H1 (cell line): ENCODE results near the gene SNW1. TPM values are rescaled to one million over a fixed set of nuclear protein-coding genes. Genes with fewer than 3 reads are reported as not detected.
A peak's percentile ranks its signal among the peaks of the same experiment; 100 is the strongest.

Source experiments
- CREB1 ChIP-seq: IDR thresholded peaks from 2 replicates; pipeline ENCODE4 v1.6.1; 2012; ENCODE audit warnings: inconsistent platforms
- CTBP2 ChIP-seq: IDR thresholded peaks from 2 replicates; pipeline ENCODE4 v1.7.0; 2011; ENCODE audit warnings: borderline replicate concordance, mild to moderate bottlenecking, moderate library complexity, mixed read lengths, low read length; ENCODE audit not compliant: insufficient read depth, insufficient read length
- EGR1 ChIP-seq: IDR thresholded peaks from 2 replicates; pipeline ENCODE4 v1.6.1; 2011; ENCODE audit warnings: low read depth, low read length, borderline replicate concordance
- HDAC2 ChIP-seq, 2 experiments: fragments of 300-600 bp in 1 of 2; sonication (generic) in 1 of 2; IDR thresholded peaks; 2 replicates each; pipeline ENCODE4 v1.6.1; 2011 to 2012; ENCODE audit warnings: low read depth in 2 of 2, low read length in 2 of 2, mild to moderate bottlenecking in 2 of 2, moderate library complexity in 2 of 2, borderline replicate concordance in 1 of 2, inconsistent platforms in 1 of 2
- KDM5A ChIP-seq: fragments of 200-600 bp; IDR thresholded peaks from 2 replicates; pipeline ENCODE4 v1.7.1; 2012; ENCODE audit warnings: mild to moderate bottlenecking, low read length, inconsistent platforms, mixed read lengths
- NRF1 ChIP-seq: IDR thresholded peaks from 2 replicates; pipeline ENCODE4 v1.6.1; 2011; ENCODE audit warnings: mild to moderate bottlenecking, low read depth, low read length, improper control_type of control experiment
- PHF8 ChIP-seq: fragments of 200-600 bp; sonication (generic); conservative IDR thresholded peaks from 2 replicates; pipeline ENCODE4 v1.7.1; 2012; ENCODE audit warnings: low read depth, mild to moderate bottlenecking, inconsistent platforms, low read length, moderate library complexity
- POLR2A ChIP-seq, 2 experiments: IDR thresholded peaks; 1 replicate in 1 of 2; 2 replicates in 1 of 2; pipeline ENCODE4 v1.6.1; 2011; ENCODE audit warnings: low read depth in 2 of 2, low read length in 2 of 2, mild to moderate bottlenecking in 2 of 2; ENCODE audit errors: control extremely low read depth in 1 of 2
- POLR2AphosphoS5 ChIP-seq: IDR thresholded peaks from 2 replicates; pipeline ENCODE4 v1.6.1; 2011; ENCODE audit warnings: low read depth, low read length
- RNF2 ChIP-seq: fragments of 200-900, 300-1000 bp; sonication (generic); IDR thresholded peaks from 2 replicates; pipeline ENCODE4 v1.7.1; 2016; ENCODE audit warnings: borderline replicate concordance, low read depth, mild to moderate bottlenecking, antibody characterized with exemption, low read length; ENCODE audit not compliant: poor library complexity, severe bottlenecking; ENCODE audit errors: missing control alignments
- RXRA ChIP-seq: IDR thresholded peaks from 2 replicates; pipeline ENCODE4 v1.6.1; 2011; ENCODE audit warnings: low read depth, mild to moderate bottlenecking, low read length, moderate library complexity; ENCODE audit not compliant: insufficient read depth
- SIN3A ChIP-seq, 2 experiments: IDR thresholded peaks in 1 of 2; conservative IDR thresholded peaks in 1 of 2; 2 replicates each; pipeline ENCODE4 v1.6.1; 2011 to 2012; ENCODE audit warnings: low read length in 2 of 2, improper control_type of control experiment in 1 of 2, low read depth in 1 of 2, mild to moderate bottlenecking in 1 of 2
- SP4 ChIP-seq: IDR thresholded peaks from 2 replicates; pipeline ENCODE4 v1.6.1; 2012; ENCODE audit warnings: low read length, inconsistent platforms
- TAF7 ChIP-seq: optimal IDR thresholded peaks from 2 replicates; pipeline ENCODE3; 2011; ENCODE audit warnings: low read depth, mild to moderate bottlenecking, inconsistent platforms, low read length, moderate library complexity, borderline replicate concordance
- TBP ChIP-seq: IDR thresholded peaks from 2 replicates; pipeline ENCODE4 v1.6.1; 2011; ENCODE audit warnings: low read depth, low read length, improper control_type of control experiment
- YY1 ChIP-seq: IDR thresholded peaks from 2 replicates; pipeline ENCODE4 v1.6.1; 2011; ENCODE audit warnings: low read depth, mild to moderate bottlenecking, low read length
- polyA plus RNA-seq, 7 experiments: library from polyadenylated mRNA; depleted of rRNA in 3 of 7; stranded (reverse) in 5 of 7; unstranded in 2 of 7; fragments of >200 nt in 5 of 7; fragments of 200-250 nt in 2 of 7; gene quantifications; 1 replicate in 5 of 7; 2 replicates in 1 of 7; 4 replicates in 1 of 7; pipeline versions ENCODE4 v1.2.1 to v1.2.3, GENCODE V29; 2011 to 2013; ENCODE audit warnings: missing spikeins in 2 of 7, mixed read lengths in 2 of 7
- total RNA-seq: library from RNA; stranded (reverse); fragmentation: NEBNext Ultra II Directional; extraction: Animal tissue kit (Norgen Biotek cat#: 25700); gene quantifications from 2 replicates; pipeline ENCODE4 v1.2.1, GENCODE V29; 2021
- TF ChIP-seq, protein P1 (sequence below): IDR thresholded peaks from 2 replicates; pipeline ENCODE4 v1.6.1; 2012; ENCODE audit warnings: inconsistent platforms
- TF ChIP-seq, protein P2 (sequence below): IDR thresholded peaks from 2 replicates; pipeline ENCODE4 v1.6.1; 2011; ENCODE audit warnings: low read length, improper control_type of control experiment
- TF ChIP-seq, protein P3 (sequence below): IDR thresholded peaks from 2 replicates; pipeline ENCODE4 v1.6.1; 2012; ENCODE audit warnings: inconsistent platforms
- TF ChIP-seq, protein P4 (sequence below): IDR thresholded peaks from 2 replicates; pipeline ENCODE4 v1.6.1; 2011; ENCODE audit warnings: low read depth, mild to moderate bottlenecking, low read length; ENCODE audit not compliant: insufficient read depth

SNW1 gene
- total and polyA plus RNA-seq, 2 of the 8 experiments (the other 6 are each of a cell fraction or from before 2014, with no cell fraction given) = 13.2 to 79.2 TPM

DNA sequence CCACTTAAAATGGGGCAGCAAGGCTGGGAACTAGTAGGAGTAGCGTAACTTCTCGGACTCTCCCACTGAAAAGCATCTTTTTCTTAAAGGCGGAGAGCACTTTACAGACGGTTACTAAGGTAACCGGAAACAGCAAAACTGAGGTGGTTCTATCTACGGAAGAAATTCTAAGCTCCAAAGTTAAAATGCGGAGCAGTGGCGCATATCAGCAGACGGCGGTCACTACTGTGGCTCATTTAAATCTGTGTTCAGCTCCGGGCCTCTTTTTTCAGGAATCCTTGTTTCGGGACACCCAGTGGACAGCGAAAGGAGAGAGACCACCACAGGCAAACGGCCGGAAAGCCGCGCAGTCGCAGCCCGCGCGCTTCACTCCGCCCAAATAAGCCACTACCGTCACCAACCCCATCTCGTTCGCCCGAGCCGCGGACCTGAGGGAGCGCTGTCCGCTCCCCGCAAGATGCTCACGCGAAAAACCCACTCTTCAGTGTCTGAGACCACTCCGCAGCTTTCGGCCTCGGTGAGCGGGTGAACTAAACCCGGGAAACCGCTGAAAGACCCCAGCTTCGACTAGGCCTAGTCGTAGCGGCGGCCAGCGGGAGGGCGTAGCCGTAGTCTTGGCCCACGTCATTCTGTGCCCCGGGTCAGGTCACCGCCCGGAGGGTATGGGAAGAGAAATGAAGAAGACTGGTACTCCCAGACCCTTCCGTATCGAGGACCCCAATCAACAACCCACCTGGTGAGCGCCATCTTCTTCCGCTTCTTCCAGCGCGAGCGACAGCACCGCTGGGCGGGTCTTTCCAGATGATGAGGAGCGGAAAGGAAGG, at the start of gene SNW1 (continued):
- TF ChIP-seq, protein P1, sequence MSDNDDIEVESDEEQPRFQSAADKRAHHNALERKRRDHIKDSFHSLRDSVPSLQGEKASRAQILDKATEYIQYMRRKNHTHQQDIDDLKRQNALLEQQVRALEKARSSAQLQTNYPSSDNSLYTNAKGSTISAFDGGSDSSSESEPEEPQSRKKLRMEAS = 0 out of 2 replicates have a peak, but pooled peaks have one; percentile 19
- TF ChIP-seq POLR2A (IDR thresholded peaks at IDR 0.05; ENCODE audit: control extremely low read depth in 1 of 2, low read depth in 2 of 2, low read length in 2 of 2) (peak; percentile 59 to 79), SIN3A (conservative IDR thresholded peaks at IDR 0.05 in 1 of 2, IDR thresholded peaks at IDR 0.05 in 1 of 2; ENCODE audit: low read depth in 1 of 2, low read length in 2 of 2) (peak in 1 of 2 experiments; percentile 52; a peak in 2 of 4 replicates), TBP (peak; percentile 49), SP4 (0 out of 2 replicates have a peak, but pooled peaks have one; percentile 36), RNF2 (no peak), RXRA (no peak), KDM5A (peak; percentile 77), HDAC2 (IDR thresholded peaks at IDR 0.05; ENCODE audit: borderline replicate concordance in 1 of 2, low read depth in 2 of 2, low read length in 2 of 2) (no peak; a peak in 1 of 4 replicates), YY1 (peak; percentile 93), CTBP2 (no peak), EGR1 (no peak), CREB1 (0 out of 2 replicates have a peak, but pooled peaks have one; percentile 68), TAF7 (no peak), NRF1 (peak; percentile 38; the same call in 1 of the 2 replicates), PHF8 (peak; percentile 98), POLR2AphosphoS5 (peak; percentile 80)
- TF ChIP-seq, protein P2, sequence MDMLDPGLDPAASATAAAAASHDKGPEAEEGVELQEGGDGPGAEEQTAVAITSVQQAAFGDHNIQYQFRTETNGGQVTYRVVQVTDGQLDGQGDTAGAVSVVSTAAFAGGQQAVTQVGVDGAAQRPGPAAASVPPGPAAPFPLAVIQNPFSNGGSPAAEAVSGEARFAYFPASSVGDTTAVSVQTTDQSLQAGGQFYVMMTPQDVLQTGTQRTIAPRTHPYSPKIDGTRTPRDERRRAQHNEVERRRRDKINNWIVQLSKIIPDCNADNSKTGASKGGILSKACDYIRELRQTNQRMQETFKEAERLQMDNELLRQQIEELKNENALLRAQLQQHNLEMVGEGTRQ = no peak
- TF ChIP-seq, protein P3, sequence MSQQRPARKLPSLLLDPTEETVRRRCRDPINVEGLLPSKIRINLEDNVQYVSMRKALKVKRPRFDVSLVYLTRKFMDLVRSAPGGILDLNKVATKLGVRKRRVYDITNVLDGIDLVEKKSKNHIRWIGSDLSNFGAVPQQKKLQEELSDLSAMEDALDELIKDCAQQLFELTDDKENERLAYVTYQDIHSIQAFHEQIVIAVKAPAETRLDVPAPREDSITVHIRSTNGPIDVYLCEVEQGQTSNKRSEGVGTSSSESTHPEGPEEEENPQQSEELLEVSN = 0 out of 2 replicates have a peak, but pooled peaks have one; percentile 7
- TF ChIP-seq, protein P4, sequence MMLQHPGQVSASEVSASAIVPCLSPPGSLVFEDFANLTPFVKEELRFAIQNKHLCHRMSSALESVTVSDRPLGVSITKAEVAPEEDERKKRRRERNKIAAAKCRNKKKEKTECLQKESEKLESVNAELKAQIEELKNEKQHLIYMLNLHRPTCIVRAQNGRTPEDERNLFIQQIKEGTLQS = no peak
